H1 (cell line): ENCODE data around the gene FBXW10B. TPM values are rescaled to one million over a fixed set of nuclear protein-coding genes. Genes with fewer than 3 reads are reported as not detected.
A peak's percentile ranks its signal among the peaks of the same experiment; 100 is the strongest.

Experiments
- CTCF ChIA-PET: fragments of 300-600 bp; sonication (Branson Sonifier 250); formaldehyde crosslinking; loops from one replicate; lab custom pipeline; 2021; ENCODE audit not compliant: partially characterized antibody; lab: Charles Lee
- POLR2A ChIA-PET: fragments of 300-600 bp; sonication (Branson Sonifier 250); formaldehyde crosslinking; loops from one replicate; lab custom pipeline; 2021; ENCODE audit warnings: inconsistent platforms; ENCODE audit not compliant: partially characterized antibody; lab: Charles Lee
- DNase-seq, 2 experiments: peaks; one replicate each; pipeline versions ENCODE4 v3.0.0 to v3.0.0-alpha.2; 2010 to 2022; ENCODE audit warnings: low spot score in 2 of 2, low read depth in 1 of 2, mixed read lengths in 1 of 2
- FAIRE-seq: peaks from 2 replicates; lab custom pipeline; 2011; peaks lifted over from hg19 to GRCh38; lab: Jason Lieb, UNC
- H2AFZ ChIP-seq: 2 replicates; pipeline ENCODE4 v1.8.1; 2012; ENCODE audit warnings: low read length, inconsistent platforms
- H2AK5ac ChIP-seq: 2 replicates; pipeline ENCODE4 v1.6.1; 2013; ENCODE audit warnings: low read depth, low read length
- H2BK120ac ChIP-seq: replicated peaks from 2 replicates; pipeline ENCODE3; 2013; ENCODE audit warnings: low read depth, low read length, inconsistent platforms
- H2BK12ac ChIP-seq: 2 replicates; pipeline ENCODE4 v1.6.1; 2013; ENCODE audit warnings: low read depth, low read length
- H2BK15ac ChIP-seq: 2 replicates; pipeline ENCODE4 v1.6.1; 2013; ENCODE audit warnings: low read length
- H2BK20ac ChIP-seq: 2 replicates; pipeline ENCODE4 v1.6.1; 2013; ENCODE audit warnings: low read length
- H2BK5ac ChIP-seq: 2 replicates; pipeline ENCODE4 v1.6.1; 2013; ENCODE audit warnings: low read depth, low read length
- H3K14ac ChIP-seq: 2 replicates; pipeline ENCODE4 v1.6.1; 2013; ENCODE audit warnings: inconsistent platforms; ENCODE audit not compliant: insufficient read length
- H3K18ac ChIP-seq: 2 replicates; pipeline ENCODE4 v1.6.1; 2013; ENCODE audit warnings: low read length; ENCODE audit errors: extremely low read depth
- H3K23ac ChIP-seq: 2 replicates; pipeline ENCODE4 v1.6.1; 2013; ENCODE audit warnings: inconsistent platforms; ENCODE audit not compliant: insufficient read length
- H3K23me2 ChIP-seq: 2 replicates; pipeline ENCODE4 v1.6.1; 2013; ENCODE audit warnings: low read depth, low read length
- H3K27ac ChIP-seq: 2 replicates; pipeline ENCODE4 v1.6.1; 2011; ENCODE audit warnings: low read depth, low read length, inconsistent platforms
- H3K27me3 ChIP-seq, 4 experiments: replicated peaks in 1 of 4; 1 replicate in 1 of 4; 2 replicates in 3 of 4; pipeline versions ENCODE4 v1.6.1 to v1.8.1; 2011 to 2013; ENCODE audit warnings: low read length in 3 of 4, mild to moderate bottlenecking in 3 of 4, inconsistent platforms in 2 of 4, mixed read lengths in 2 of 4, moderate library complexity in 1 of 4; ENCODE audit not compliant: control insufficient read depth in 3 of 4, insufficient read depth in 3 of 4; ENCODE audit errors: extremely low read depth in 1 of 4
- H3K36me3 ChIP-seq, 4 experiments: 2 replicates each; pipeline versions ENCODE4 v1.6.1 to v1.8.1; 2011 to 2013; ENCODE audit warnings: mild to moderate bottlenecking in 4 of 4, low read length in 3 of 4, moderate library complexity in 2 of 4, control low read depth in 1 of 4, inconsistent platforms in 1 of 4; ENCODE audit not compliant: insufficient read depth in 4 of 4, control insufficient read depth in 2 of 4
- H3K4ac ChIP-seq: replicated peaks from 2 replicates; pipeline ENCODE3; 2013; ENCODE audit warnings: low read length, low read depth, mixed read lengths, inconsistent platforms; ENCODE audit not compliant: insufficient read length
- H3K4me1 ChIP-seq, 4 experiments: replicated peaks in 1 of 4; 1 replicate in 1 of 4; 2 replicates in 3 of 4; pipeline versions ENCODE4 v1.6.1 to v1.8.1; 2011 to 2013; ENCODE audit warnings: low read length in 3 of 4, inconsistent platforms in 2 of 4, mixed read lengths in 1 of 4; ENCODE audit not compliant: insufficient read depth in 4 of 4, control insufficient read depth in 3 of 4
- H3K4me2 ChIP-seq, 2 experiments: 2 replicates each; pipeline versions ENCODE4 v1.6.1 to v1.8.1; 2011 to 2013; ENCODE audit warnings: low read depth in 2 of 2, low read length in 2 of 2, control low read depth in 1 of 2, inconsistent platforms in 1 of 2, mild to moderate bottlenecking in 1 of 2; ENCODE audit not compliant: insufficient read depth in 1 of 2
- H3K4me3 ChIP-seq, 4 experiments: fragments of 200-600, 300-600 bp in 1 of 4; sonication (generic), shearing (Covaris generic), sonication (Bioruptor Twin) in 1 of 4; 2 replicates each; pipeline versions ENCODE4 v1.5.1 to v1.8.1; 2011 to 2016; ENCODE audit warnings: low read length in 4 of 4, low read depth in 3 of 4, control low read depth in 2 of 4, inconsistent platforms in 2 of 4, mild to moderate bottlenecking in 2 of 4, mixed read lengths in 1 of 4, moderate library complexity in 1 of 4; ENCODE audit not compliant: insufficient read depth in 2 of 4; ENCODE audit errors: extremely low read depth in 1 of 4
- H3K56ac ChIP-seq: replicated peaks from 2 replicates; pipeline ENCODE3; 2013; ENCODE audit warnings: low read depth, mild to moderate bottlenecking, mixed read lengths, low read length, inconsistent platforms; ENCODE audit not compliant: insufficient read length
- H3K79me1 ChIP-seq: 2 replicates; pipeline ENCODE4 v1.6.1; 2013; ENCODE audit warnings: low read depth, low read length, control low read depth
- H3K79me2 ChIP-seq, 2 experiments: 2 replicates each; pipeline versions ENCODE4 v1.6.1 to v1.8.1; 2012 to 2013; ENCODE audit warnings: low read length in 2 of 2, mild to moderate bottlenecking in 2 of 2, inconsistent platforms in 1 of 2; ENCODE audit not compliant: insufficient read depth in 2 of 2, control insufficient read depth in 1 of 2
- H3K9ac ChIP-seq, 4 experiments: replicated peaks in 1 of 4; 1 replicate in 1 of 4; 2 replicates in 3 of 4; pipeline versions ENCODE4 v1.6.1 to v1.8.1; 2011 to 2013; ENCODE audit warnings: low read depth in 3 of 4, low read length in 3 of 4, control low read depth in 2 of 4, mild to moderate bottlenecking in 2 of 4, moderate library complexity in 2 of 4, inconsistent platforms in 1 of 4; ENCODE audit errors: extremely low read depth in 1 of 4
- H3K9me3 ChIP-seq, 2 experiments: 2 replicates each; pipeline versions ENCODE4 v1.6.1 to v1.8.1; 2012 to 2013; ENCODE audit warnings: mild to moderate bottlenecking in 2 of 2, moderate library complexity in 2 of 2, control low read depth in 1 of 2, inconsistent platforms in 1 of 2, low read depth in 1 of 2, low read length in 1 of 2, mixed read lengths in 1 of 2; ENCODE audit not compliant: insufficient read depth in 2 of 2
- H4K20me1 ChIP-seq, 2 experiments: replicated peaks in 1 of 2; 2 replicates each; pipeline versions ENCODE3 to v1.8.1; 2011 to 2013; ENCODE audit warnings: inconsistent platforms in 2 of 2, low read length in 2 of 2, mild to moderate bottlenecking in 1 of 2; ENCODE audit not compliant: insufficient read depth in 2 of 2, control insufficient read depth in 1 of 2
- H4K5ac ChIP-seq: 2 replicates; pipeline ENCODE4 v1.6.1; 2013; ENCODE audit warnings: low read length, low read depth, mixed read lengths, inconsistent platforms; ENCODE audit not compliant: insufficient read length
- H4K8ac ChIP-seq: 2 replicates; pipeline ENCODE4 v1.8.0; 2013; ENCODE audit warnings: mild to moderate bottlenecking, moderate library complexity, low read length, inconsistent platforms; ENCODE audit not compliant: insufficient read depth; ENCODE audit errors: extremely low read depth
- H4K91ac ChIP-seq: replicated peaks from 2 replicates; pipeline ENCODE3; 2013; ENCODE audit warnings: low read length, mixed read lengths, inconsistent platforms; ENCODE audit not compliant: insufficient read length
- EZH2 ChIP-seq: fragments of 200-600 bp; sonication (generic); IDR thresholded peaks from 2 replicates; pipeline ENCODE4 v1.7.1; 2012; ENCODE audit warnings: low read depth, mild to moderate bottlenecking, moderate library complexity, low read length, inconsistent platforms; ENCODE audit not compliant: severe bottlenecking
- MAX ChIP-seq: IDR thresholded peaks from 2 replicates; pipeline ENCODE4 v1.6.1; 2012; ENCODE audit warnings: inconsistent platforms
- POLR2A ChIP-seq, 2 experiments: IDR thresholded peaks; 1 replicate in 1 of 2; 2 replicates in 1 of 2; pipeline ENCODE4 v1.6.1; 2011; ENCODE audit warnings: low read depth in 2 of 2, low read length in 2 of 2, mild to moderate bottlenecking in 2 of 2; ENCODE audit errors: control extremely low read depth in 1 of 2
- RBBP5 ChIP-seq: IDR thresholded peaks from 2 replicates; pipeline ENCODE4 v1.7.1; 2012; ENCODE audit warnings: low read depth, mild to moderate bottlenecking, inconsistent platforms, low read length, moderate library complexity, borderline replicate concordance
- SUZ12 ChIP-seq: fragments of 200-600 bp; sonication (generic); IDR thresholded peaks from 2 replicates; pipeline ENCODE4 v1.6.1; 2012; ENCODE audit warnings: mild to moderate bottlenecking, inconsistent platforms, low read length, moderate library complexity, mixed read lengths
- TAF7 ChIP-seq: optimal IDR thresholded peaks from 2 replicates; pipeline ENCODE3; 2011; ENCODE audit warnings: low read depth, mild to moderate bottlenecking, inconsistent platforms, low read length, moderate library complexity, borderline replicate concordance
- USF2 ChIP-seq: IDR thresholded peaks from 2 replicates; pipeline ENCODE4 v1.6.1; 2011; ENCODE audit warnings: low read length, improper control_type of control experiment
- WGBS, 2 experiments: shearing (Covaris generic) in 1 of 2; methylation state at CpG; one replicate each; pipeline versions ENCODE4 v1.1.6 to v1.1.7; 2013 to 2015; ENCODE audit warnings: low lambda C conversion rate in 2 of 2, mixed read lengths in 2 of 2, inconsistent platforms in 1 of 2, low coverage in 1 of 2, missing lambda C conversion rate in 1 of 2; ENCODE audit not compliant: insufficient replicate concordance in 2 of 2, insufficient coverage in 1 of 2, insufficient read length in 1 of 2; ENCODE audit errors: extremely low coverage in 1 of 2, missing lambda C conversion rate in 1 of 2; 5-methylcytosine and 5-hydroxymethylcytosine counted together
- polyA plus RNA-seq, 7 experiments: library from polyadenylated mRNA; depleted of rRNA in 3 of 7; stranded (reverse) in 5 of 7; unstranded in 2 of 7; fragments of >200 nt in 5 of 7; fragments of 200-250 nt in 2 of 7; gene quantifications; 1 replicate in 5 of 7; 2 replicates in 1 of 7; 4 replicates in 1 of 7; pipeline versions ENCODE4 v1.2.1 to v1.2.3, GENCODE V29; 2011 to 2013; ENCODE audit warnings: missing spikeins in 2 of 7, mixed read lengths in 2 of 7
- total RNA-seq: library from RNA; stranded (reverse); fragmentation: NEBNext Ultra II Directional; extraction: Animal tissue kit (Norgen Biotek cat#: 25700); gene quantifications from 2 replicates; pipeline ENCODE4 v1.2.1, GENCODE V29; 2021

Gene FBXW10B
- total and polyA plus RNA-seq, 2 of the 8 experiments (the other 6 are each of a cell fraction or from before 2014, with no cell fraction given), result 0.14 TPM; not detected in 1

GRCh38 chr17:15651583-15652110 lies 32.1 kb upstream of the FBXW10B start:
- H2BK120ac ChIP-seq, result no peak overlapping the region
- no peak overlapping the region for H3K27ac ChIP-seq
- no peak overlapping the region for H4K5ac ChIP-seq
- WGBS, 2 experiments, result 52% methylated on average over 8 of the region's 8 CpGs; no CpG with 5 or more reads in 1 of the 2 experiments
- H3K4me2 ChIP-seq, result peak overlapping the region; percentile 34 to 38
- H3K36me3 ChIP-seq, result no peaks in the 10 kb centered on the region; a peak in 1 of 8 replicates
- peaks cover 0 to 10% (median 7%) of the 10 kb centered on the region in 4 experiments; a peak in 4 of 7 replicates for H3K4me1 ChIP-seq
- TF ChIP-seq TAF7 (no peak), USF2 (peak; percentile 61), EZH2 (no peak), RBBP5 (no peak), POLR2A (IDR thresholded peaks at IDR 0.05; ENCODE audit: control extremely low read depth in 1 of 2, low read depth in 2 of 2, low read length in 2 of 2) (peak in 1 of 2 experiments; percentile 33; a peak in 1 of 3 replicates), MAX (peak; percentile 62), SUZ12 (no peak)
- TF ChIP-seq, all 59 proteins: peak for 3
- Histone ChIP-seq H2BK15ac (no peak overlapping the region), H3K23me2 (no peaks in the 10 kb centered on the region), H4K20me1 (no peaks in the 10 kb centered on the region), H4K91ac (peak overlapping the region; percentile 59), H3K27me3 (no peaks in the 10 kb centered on the region), H2BK20ac (no peak overlapping the region), H3K18ac (peak overlapping the region; percentile 81; the same call in 1 of the 2 replicates), H3K14ac (no peak overlapping the region), H2AFZ (no peak overlapping the region), H3K79me2 (no peaks in the 10 kb centered on the region), H3K56ac (no peak overlapping the region), H2BK12ac (no peak overlapping the region), H2AK5ac (peak overlapping the region; percentile 43; the same call in 1 of the 2 replicates), H3K4me3 (peak overlapping the region in 1 of 4 experiments; percentile 8; a peak in 1 of 8 replicates), H4K8ac (no peak overlapping the region; the same call in 1 of the 2 replicates), H3K79me1 (no peaks in the 10 kb centered on the region), H3K4ac (no peak overlapping the region), H3K23ac (no peak overlapping the region), H3K9me3 (no peaks in the 10 kb centered on the region), H2BK5ac (no peak overlapping the region; the same call in 1 of the 2 replicates), H3K9ac (no peak overlapping the region)
- DNase-seq (peak in 1 of 2 experiments; percentile 43), FAIRE-seq (no peak)
- CTCF ChIA-PET, result interaction anchor here (2.4 kb wide), 1 partner anchor 9 kb away, joined by 8 read pairs; no protein-coding TSS in a partner anchor
- POLR2A ChIA-PET, result interaction anchor here (0.6 kb wide), 1 partner anchor 355 kb away, joined by 3 read pairs; no protein-coding TSS in a partner anchor
